Mucosa of rectum (tissue), 2 donors: ENCODE measurements around the gene LHFPL2.

Source experiments
- H3K27ac ChIP-seq, 2 donors: one replicate each; pipeline ENCODE4 v1.7.0; 2013; ENCODE audit warnings: inconsistent platforms in 2 of 2, low read depth in 2 of 2, low read length in 2 of 2
- H3K27me3 ChIP-seq, 2 donors: one replicate each; pipeline ENCODE4 v1.7.0; 2013; ENCODE audit warnings: low read length in 2 of 2; ENCODE audit not compliant: control insufficient read depth in 2 of 2, insufficient read depth in 2 of 2
- H3K36me3 ChIP-seq, 2 donors: one replicate each; pipeline ENCODE4 v1.7.0; 2013; ENCODE audit warnings: low read length in 2 of 2; ENCODE audit not compliant: control insufficient read depth in 2 of 2, insufficient read depth in 2 of 2
- H3K4me1 ChIP-seq, 2 donors: one replicate each; pipeline ENCODE4 v1.7.0; 2013; ENCODE audit warnings: low read length in 2 of 2, mild to moderate bottlenecking in 1 of 2; ENCODE audit not compliant: control insufficient read depth in 2 of 2, insufficient read depth in 2 of 2
- H3K4me3 ChIP-seq, 2 donors: one replicate each; pipeline ENCODE4 v1.7.0; 2013; ENCODE audit warnings: low read length in 2 of 2
- H3K9ac ChIP-seq, 2 donors: one replicate each; pipeline ENCODE4 v1.7.0; 2013; ENCODE audit warnings: low read length in 2 of 2, low read depth in 1 of 2, mild to moderate bottlenecking in 1 of 2
- H3K9me3 ChIP-seq, 2 donors: one replicate each; pipeline ENCODE4 v1.7.0; 2013; ENCODE audit warnings: low read length in 2 of 2; ENCODE audit not compliant: control insufficient read depth in 2 of 2
- donor health status: healthy.
- donor health status: Normal muscosa, but diverticular disease.

LHFPL2 gene

DNA sequence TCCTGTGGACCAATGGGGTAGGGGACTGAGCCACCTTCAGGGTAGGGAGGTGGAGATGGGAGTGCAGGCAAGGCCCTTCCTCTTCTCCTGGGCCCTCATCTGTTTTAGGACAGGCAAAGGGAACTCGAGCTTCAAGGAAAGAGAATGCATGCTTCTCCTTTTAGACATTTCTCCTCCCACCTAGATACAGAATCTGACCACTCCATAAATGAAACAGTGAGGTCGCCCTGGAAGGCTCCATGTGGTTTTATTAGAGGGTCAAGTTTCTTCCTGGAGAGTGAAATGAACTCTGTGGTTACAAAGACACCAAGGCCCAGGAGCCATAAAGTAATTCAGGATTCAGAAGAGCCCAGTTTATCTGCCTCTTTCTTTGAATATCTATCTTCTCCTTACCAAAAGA, 14.9 kb downstream of the LHFPL2 start:
- Histone ChIP-seq H3K9ac (no peak overlapping the region), H3K4me1 (peaks cover 0 to 18% of the 10 kb centered on the region in 2 donors), H3K27ac (no peak overlapping the region), H3K4me3 (no peak overlapping the region), H3K36me3 (peaks cover 18 to 21% of the 10 kb centered on the region in 2 donors), H3K9me3 (no peaks in the 10 kb centered on the region), H3K27me3 (no peaks in the 10 kb centered on the region)

- Histone ChIP-seq H3K27ac (no peak overlapping the region), H3K36me3 (peaks cover 18 to 21% of the 10 kb centered on the region in 2 donors), H3K4me3 (no peak overlapping the region), H3K4me1 (peaks cover 0 to 9% of the 10 kb centered on the region in 2 donors), H3K27me3 (no peaks in the 10 kb centered on the region), H3K9me3 (no peaks in the 10 kb centered on the region), H3K9ac (no peak overlapping the region)
These were observed 16.1 kb downstream of the LHFPL2 start for GRCh38 chr5:78632467-78632866.

GRCh38 chr5:78631931-78632330, 16.6 kb downstream of the LHFPL2 start:
- H3K4me1 ChIP-seq, result peaks cover 0 to 7% of the 10 kb centered on the region in 2 donors

DNA sequence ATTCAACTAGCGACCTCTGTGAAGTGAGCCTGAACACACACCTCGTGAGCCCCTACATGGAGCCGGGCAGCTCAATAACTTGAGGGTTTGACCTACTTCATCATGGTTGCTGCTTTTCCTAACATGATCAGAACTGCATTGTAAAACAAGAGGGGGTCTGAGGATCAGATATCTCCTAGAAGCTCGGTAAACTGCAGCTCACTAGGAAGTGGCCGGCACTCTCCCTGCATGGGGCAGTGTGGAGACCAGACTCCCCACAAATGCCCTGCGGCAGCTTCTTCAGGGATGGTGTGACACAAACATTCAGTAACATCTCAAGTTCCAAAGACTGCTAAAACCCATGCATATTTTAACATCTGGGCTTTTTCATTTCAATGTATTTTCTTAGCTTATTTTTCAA, 18.5 kb downstream of the LHFPL2 start:
- Histone ChIP-seq H3K27me3 (no peaks in the 10 kb centered on the region), H3K27ac (no peak overlapping the region), H3K9me3 (no peaks in the 10 kb centered on the region), H3K4me3 (no peak overlapping the region), H3K4me1 (peaks cover 0 to 7% of the 10 kb centered on the region in 2 donors), H3K36me3 (peaks cover 18 to 21% of the 10 kb centered on the region in 2 donors), H3K9ac (no peak overlapping the region)

More at GRCh38 chr5:78631931-78632330, 16.6 kb downstream of the LHFPL2 start:
- H3K27ac ChIP-seq, result no peak overlapping the region
- H3K27me3 ChIP-seq, result no peaks in the 10 kb centered on the region
- H3K9me3 ChIP-seq, result no peaks in the 10 kb centered on the region
- H3K4me3 ChIP-seq, result no peak overlapping the region
- H3K36me3 ChIP-seq, result peaks cover 18 to 21% of the 10 kb centered on the region in 2 donors
- no peak overlapping the region for H3K9ac ChIP-seq

GRCh38 chr5:78629624-78630023, 18.9 kb downstream of the LHFPL2 start:
- no peak overlapping the region for H3K9ac ChIP-seq
- H3K4me1 ChIP-seq, result peaks cover 0 to 7% of the 10 kb centered on the region in 2 donors
- H3K27me3 ChIP-seq, result no peaks in the 10 kb centered on the region
- no peak overlapping the region for H3K4me3 ChIP-seq
- no peak overlapping the region for H3K27ac ChIP-seq
- H3K36me3 ChIP-seq, result peaks cover 18 to 21% of the 10 kb centered on the region in 2 donors
- H3K9me3 ChIP-seq, result no peaks in the 10 kb centered on the region

- H3K4me1 ChIP-seq, result no peaks in the 10 kb centered on the region
- H3K9ac ChIP-seq, result no peak overlapping the region
- H3K27me3 ChIP-seq, result no peaks in the 10 kb centered on the region
- peaks cover 18 to 21% of the 10 kb centered on the region in 2 donors for H3K36me3 ChIP-seq
- no peaks in the 10 kb centered on the region for H3K9me3 ChIP-seq
- no peak overlapping the region for H3K4me3 ChIP-seq
- no peak overlapping the region for H3K27ac ChIP-seq
These were observed 20.1 kb downstream of the LHFPL2 start for GRCh38 chr5:78628270-78628992.

DNA sequence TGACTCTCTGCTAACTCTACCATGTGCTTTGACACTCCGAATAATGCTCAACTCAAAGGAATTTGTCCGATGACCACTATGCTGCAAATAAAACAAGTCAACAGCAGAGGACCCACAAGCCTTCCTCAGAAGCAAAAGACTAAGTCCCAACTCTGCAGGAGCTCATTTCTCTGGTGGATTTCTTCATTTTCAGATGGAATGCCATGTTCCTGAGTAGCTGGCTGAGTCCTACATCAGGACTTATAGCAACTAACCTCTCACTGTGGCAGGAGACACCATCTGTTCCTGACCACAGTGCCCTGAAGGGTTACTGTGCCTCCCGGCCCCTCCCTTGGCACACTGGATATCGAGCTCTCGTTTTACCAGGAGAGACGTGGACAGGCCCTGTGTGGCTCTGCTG, 20.8 kb downstream of the LHFPL2 start:
- no peak overlapping the region for H3K9ac ChIP-seq
- H3K4me3 ChIP-seq, result no peak overlapping the region
- no peaks in the 10 kb centered on the region for H3K4me1 ChIP-seq
- H3K27me3 ChIP-seq, result no peaks in the 10 kb centered on the region
- H3K36me3 ChIP-seq, result peaks cover 18 to 21% of the 10 kb centered on the region in 2 donors
- no peak overlapping the region for H3K27ac ChIP-seq
- H3K9me3 ChIP-seq, result no peaks in the 10 kb centered on the region

DNA sequence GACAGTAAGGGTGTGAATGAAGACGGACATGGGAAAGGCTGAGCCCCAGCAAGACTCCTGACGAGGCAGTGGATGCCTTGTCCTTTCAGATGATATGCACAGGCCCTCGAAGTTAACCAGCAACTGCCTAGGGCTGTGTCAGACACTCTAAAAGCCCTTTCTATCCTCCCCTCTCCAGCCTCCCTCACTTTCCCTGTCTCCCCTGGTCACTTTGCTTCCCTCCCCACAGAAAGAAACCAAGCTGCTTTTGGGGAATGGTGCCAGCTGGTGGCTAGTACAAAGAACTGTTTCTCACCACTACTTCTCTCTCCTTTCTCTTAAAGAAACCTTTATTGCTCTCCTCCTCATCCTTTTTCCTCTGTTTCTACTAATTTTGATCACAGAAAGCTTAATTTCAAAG, 21.4 kb downstream of the LHFPL2 start:
- Histone ChIP-seq H3K36me3 (peaks cover 15 to 18% of the 10 kb centered on the region in 2 donors), H3K27ac (no peak overlapping the region), H3K27me3 (no peaks in the 10 kb centered on the region), H3K9ac (no peak overlapping the region), H3K9me3 (no peaks in the 10 kb centered on the region), H3K4me3 (no peak overlapping the region), H3K4me1 (no peaks in the 10 kb centered on the region)

GRCh38 chr5:78626009-78626571, 22.5 kb downstream of the LHFPL2 start:
- H3K36me3 ChIP-seq, result peaks cover 11 to 12% of the 10 kb centered on the region in 2 donors
- H3K4me1 ChIP-seq, result peaks cover 0 to 2% of the 10 kb centered on the region in 2 donors
- H3K9me3 ChIP-seq, result no peaks in the 10 kb centered on the region
- no peak overlapping the region for H3K27ac ChIP-seq
- H3K9ac ChIP-seq, result no peak overlapping the region
- H3K4me3 ChIP-seq, result no peak overlapping the region
- no peaks in the 10 kb centered on the region for H3K27me3 ChIP-seq

DNA sequence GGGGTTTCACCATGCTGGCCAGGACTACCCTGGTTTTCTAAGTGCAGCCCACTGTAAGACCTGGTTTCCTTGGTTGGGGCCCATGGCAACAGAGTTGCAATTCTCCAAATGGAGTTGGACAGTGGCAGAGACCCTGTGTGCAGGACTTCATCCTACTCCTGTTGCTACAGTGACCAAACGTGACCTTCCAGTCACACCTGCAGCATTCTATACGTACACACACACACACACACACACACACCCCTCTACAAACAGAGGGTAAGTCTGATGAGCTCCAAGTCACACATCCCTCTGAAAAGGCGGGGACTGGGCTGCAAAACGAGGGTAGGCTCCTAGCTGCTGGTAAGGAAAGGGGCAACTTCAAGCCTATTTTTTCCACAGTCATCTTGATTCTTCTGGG, 23.6 kb downstream of the LHFPL2 start:
- no peak overlapping the region for H3K27ac ChIP-seq
- peaks cover under 1 to 4% of the 10 kb centered on the region in 2 donors for H3K36me3 ChIP-seq
- no peak overlapping the region for H3K4me3 ChIP-seq
- H3K9ac ChIP-seq, result no peak overlapping the region
- no peaks in the 10 kb centered on the region for H3K27me3 ChIP-seq
- H3K4me1 ChIP-seq, result peaks cover 0 to 2% of the 10 kb centered on the region in 2 donors
- H3K9me3 ChIP-seq, result peaks cover 0 to 3% of the 10 kb centered on the region in 2 donors
